HG03558 (cell line): ENCODE data around the gene SIGLEC11.
"Not testable (repeated sequence)": the region's sequence is repeated elsewhere in the genome, so short reads cannot be mapped to it uniquely, and the experiment has no call there.

Experiments used
- ATAC-seq: cut with Tn5 transposase; IDR thresholded peaks from one replicate; pipeline ENCODE4 v1.9.1; 2021; ENCODE audit warnings: moderate number of reproducible peaks; ENCODE audit not compliant: unreplicated experiment; ENCODE audit errors: extremely low read depth

SIGLEC11 gene

DNA sequence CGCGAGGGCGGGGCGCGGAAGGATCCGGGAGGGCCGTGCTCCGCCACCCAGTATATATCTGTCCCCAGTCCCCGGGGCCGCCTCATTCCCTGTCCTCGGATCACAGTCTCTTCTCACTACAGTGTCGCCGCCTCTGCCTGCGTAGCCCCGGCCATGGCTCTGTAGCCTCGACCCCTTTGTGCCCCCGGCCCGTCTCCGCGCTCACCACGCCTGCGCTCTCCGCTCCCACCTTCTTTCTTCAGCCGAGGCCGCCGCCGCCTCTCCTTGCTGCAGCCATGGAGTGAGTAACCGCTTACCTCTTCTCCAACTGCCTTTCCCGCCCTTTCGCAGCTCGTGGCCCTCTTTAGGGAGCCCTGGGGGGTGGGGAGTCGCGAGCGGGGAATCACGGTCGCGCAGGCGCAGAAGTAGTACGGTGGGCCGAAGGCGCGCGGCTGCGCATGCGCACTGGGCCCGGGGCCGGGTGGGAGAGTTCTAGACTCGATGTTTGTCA is 31.8 kb downstream of the SIGLEC11 start, which contains the start of the genes ATF5 and NUP62:
Gene ATF5 (plus strand): TSS at position 85 of the 490 bp plus-strand sequence. CDS start 1,646 bp downstream, outside the sequence.
Gene NUP62 (minus strand): TSS at position 384 of the 490 bp plus-strand sequence. CDS start 19,697 bp downstream, outside the sequence.
- ATAC-seq: no peak

DNA sequence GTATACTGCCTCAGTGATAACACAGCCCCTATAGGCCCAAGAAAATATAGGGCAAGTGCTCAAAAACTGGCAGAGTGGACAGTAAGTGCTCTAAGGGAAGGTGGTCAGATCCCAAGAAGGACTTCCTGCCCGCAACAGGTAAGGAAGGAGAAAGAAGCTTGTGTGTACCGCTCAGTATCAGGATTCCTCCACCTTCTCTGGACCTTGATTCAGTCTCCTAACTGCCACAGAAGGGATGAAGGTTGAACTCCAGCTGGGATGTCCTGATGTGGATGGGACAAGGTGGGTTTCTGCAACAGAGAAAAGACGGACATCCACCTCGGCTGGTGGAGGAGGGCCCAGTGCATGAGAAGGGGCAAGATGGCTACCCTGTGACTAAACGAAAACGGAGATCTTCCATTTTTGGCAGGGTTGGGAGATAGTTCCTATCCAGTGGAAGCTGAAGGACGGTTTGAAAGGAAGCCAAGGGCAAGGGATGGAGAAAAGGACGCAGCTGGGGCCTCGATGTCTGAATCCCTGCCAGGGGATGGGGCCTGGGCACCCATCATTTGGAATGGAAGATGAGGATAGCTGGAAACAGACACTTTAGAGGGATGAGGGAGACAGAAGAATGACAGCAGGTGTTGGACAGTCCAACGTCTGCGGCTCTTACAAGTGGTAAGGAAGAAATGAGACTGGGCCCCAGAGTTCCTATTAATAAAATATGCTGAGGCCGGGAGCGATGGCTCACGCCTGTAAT is 33.3 kb downstream of the SIGLEC11 start:
- no peak for ATAC-seq

DNA sequence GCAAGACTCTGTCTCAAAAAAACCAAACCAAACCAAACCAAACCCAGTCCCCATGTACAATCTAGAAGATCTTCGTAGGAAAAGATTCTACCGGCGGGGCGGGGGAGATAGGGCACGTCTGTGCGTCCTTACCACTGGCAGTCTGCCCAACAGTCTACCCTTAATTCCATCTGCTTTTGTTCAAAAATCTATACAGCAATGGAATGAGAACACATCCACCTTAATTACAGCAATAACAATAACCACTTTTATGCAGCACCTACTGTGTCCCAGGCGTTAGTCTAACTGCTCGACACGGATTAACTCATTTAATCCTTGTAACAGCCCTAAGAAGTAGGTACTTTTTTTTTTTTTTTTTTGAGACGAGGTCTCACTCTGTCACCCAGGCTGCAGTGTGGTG is 34.5 kb downstream of the SIGLEC11 start:
- ATAC-seq: no peak

DNA sequence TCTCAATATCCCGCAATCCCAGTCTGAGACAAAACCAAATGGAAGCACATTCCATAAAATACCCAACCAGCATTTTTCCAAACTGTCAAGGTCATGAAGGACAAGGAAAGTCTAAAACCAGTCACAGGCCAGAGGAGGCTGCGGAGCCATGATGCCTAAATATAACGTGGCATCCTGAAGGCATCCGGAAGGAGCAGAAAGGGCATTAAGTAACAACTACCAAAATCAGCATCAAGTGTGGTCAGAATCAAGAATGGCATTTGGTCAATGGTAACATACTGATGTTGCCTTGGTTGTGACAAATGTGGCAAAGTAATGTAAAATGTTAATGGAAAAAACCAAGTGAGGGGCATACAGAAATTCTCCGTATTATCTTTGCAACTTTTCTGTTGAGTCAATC is 35.5 kb downstream of the SIGLEC11 start:
- no peak for ATAC-seq

DNA sequence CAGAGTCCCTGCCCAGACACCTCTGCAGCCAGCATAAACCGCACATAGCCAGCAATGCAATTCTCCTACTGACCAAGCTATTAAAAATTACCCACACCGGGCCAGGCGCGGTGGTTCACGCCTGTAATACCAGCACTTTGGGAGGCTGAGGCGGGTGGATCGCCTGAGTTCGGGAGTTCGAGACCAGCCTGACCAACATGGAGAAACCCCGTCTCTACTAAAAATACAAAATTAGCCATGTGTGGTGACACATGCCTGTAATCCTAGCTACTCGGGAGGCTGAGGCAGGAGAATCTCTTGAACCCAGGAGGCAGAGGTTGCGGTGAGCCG is 36.1 kb downstream of the SIGLEC11 start:
- ATAC-seq: not testable (repeated sequence)

DNA sequence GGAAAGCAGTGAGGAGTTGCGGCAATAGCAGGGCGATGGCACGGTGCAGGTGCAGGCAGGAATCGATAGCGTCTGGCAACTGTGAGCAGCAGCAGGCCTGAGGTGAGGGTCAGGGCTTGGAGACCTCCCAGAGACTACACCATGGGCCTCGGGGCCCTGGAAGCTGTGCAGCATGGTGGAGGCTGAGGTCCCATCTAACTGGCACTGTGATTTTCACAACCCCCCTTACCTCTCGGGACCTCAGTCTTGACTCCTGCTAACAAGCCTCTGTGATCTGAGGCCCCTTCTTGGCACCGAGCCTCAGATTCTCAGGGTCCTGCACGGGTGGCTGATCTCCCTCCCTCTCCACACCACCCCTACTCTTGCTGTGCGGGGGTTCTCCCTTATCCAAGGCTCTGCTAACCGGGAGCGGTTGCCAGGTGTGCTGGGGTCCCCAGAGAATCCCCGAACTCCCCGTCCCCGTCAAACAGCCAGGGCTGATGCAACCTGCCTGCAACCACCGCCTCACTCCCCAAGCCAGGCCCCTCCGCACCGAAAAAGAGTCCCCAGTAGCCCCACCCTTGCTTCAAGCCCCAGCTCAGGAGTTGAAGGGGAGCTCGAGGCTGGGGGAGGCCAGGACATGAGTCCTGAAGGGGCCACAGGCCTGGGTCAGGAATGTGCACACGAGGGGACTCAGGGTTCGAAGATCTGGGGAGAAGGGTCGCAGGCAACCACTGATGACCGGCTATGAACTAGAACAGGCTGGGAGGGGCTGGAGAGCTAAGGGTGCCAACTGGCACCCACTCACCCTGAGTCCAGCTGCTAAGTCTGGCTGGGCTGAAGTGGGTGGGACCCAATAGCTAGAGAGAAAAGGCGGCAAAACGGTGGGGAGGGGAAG is 36.7 kb downstream of the SIGLEC11 start:
- ATAC-seq: no peak

DNA sequence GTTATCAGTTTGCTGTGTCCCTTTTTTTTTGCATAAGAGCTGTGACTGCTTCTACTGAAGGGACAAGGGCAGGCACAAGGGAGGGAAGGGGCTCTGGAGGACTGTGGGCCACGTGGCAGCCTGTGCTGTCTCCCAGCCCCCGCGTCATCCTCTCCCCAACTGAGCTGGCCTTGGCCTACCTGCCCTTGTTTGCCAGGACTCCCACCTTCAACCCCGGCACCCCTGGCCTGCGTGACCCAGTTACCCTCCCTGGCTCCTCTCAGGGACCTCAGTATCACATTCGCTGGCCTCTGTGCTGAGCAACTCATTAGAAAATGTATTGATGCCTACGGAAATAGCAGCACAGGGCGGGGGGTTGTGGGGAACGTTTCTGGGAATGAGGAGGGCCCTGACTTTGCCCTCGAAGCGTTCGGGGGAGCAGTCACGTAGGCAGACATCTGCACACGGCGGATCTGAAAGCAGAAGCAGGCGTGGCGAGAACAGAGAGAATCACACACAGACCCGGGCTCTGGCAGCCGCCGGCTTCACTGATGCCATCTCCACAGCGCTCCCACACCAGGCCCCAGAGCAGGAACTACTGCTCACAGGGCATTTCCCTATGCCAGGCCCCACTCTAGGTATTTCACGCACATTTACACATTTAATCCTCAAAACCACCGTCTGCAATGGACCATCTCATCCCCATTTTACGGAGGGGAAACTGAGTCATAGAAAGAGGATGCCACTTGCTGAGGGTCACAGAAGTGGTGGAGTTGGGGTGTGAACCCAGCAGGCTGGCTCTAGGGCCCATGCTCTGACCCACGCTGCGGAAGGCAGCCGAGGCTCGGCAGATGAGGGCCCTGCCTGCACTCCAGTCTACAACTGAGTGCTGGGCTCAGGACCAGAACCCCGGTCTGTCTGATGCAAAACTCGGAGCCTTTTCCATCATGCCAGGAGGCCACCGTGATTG is 37.6 kb downstream of the SIGLEC11 start:
- no peak for ATAC-seq

DNA sequence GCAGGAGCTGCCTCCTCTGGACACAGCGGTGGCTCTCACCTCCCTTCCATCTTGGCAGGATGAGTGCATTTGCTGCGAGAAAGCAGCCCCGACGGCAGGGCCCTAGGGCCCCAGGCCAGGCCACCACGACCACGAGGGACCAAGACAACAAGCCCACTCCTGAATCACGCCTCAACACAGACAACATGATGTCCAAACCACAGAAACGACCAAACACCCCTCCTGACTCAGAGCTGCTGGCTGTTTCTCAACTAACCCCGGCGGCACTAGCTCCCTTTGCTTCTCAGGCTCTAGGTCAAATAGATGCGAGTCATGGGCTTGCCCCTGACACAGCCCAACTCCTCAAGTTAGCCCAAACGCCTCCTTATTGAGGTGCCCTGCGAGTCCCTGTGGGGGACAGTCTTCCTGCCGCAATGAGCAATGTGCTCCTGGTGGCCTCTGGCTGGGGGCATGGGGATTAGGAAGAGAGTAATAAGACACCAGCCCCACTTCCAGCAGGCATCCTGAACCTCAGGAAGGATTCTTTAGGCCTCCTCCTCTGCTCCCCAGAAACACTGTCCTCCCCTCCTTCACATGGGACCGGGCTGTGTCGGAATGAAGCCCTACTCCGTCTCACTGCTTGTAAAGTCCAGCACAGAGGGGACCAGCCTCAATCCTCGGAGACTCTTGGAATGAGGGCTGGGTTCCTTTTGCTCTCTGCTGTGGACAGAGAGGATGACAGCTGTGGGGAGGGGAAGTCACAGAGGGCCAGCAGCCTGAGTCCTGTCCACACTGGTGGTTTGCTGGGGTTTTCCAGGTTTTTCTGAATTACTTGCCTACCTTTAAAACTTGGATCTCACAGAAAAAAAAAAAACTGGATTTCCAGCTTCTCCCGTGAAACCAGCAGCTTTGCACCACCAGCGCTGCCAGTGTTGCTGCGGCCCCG is 38.8 kb downstream of the SIGLEC11 start:
- ATAC-seq: no peak

DNA sequence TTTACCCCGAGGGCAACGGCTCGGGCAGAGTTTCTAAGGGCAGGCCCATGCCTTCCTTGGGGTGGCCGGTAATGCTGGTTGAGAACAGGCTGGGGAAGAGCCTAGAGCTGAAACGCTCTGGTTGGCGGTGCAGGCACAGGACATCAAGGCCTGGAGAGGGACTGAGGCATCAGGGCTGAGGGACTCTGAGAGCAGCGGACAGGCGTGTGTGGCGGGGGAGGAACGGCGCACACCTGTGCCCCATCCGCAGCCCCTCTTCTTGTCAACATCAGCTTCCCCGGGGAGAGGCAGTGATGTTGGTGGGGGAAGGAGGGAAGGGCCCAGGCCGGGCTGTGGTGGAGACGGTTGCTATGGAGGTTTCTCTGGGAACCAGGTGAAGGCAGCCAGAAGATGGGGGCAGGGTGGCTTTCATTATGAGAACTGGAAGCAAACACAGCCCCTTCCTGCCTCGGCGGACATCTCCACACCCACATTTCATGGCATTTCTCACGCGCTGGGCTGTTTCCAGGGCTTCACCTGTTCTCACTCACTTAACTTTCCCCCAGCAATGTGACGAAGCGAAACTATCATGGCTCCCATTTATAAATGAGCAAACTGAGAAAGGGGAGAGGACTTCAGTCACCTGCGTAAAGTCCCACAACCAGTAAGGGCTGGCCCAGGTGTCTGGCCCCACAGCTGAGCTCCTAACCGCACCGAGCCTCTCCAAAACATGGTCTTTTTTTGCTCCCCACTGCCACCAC is 40.2 kb downstream of the SIGLEC11 start:
- ATAC-seq: no peak

DNA sequence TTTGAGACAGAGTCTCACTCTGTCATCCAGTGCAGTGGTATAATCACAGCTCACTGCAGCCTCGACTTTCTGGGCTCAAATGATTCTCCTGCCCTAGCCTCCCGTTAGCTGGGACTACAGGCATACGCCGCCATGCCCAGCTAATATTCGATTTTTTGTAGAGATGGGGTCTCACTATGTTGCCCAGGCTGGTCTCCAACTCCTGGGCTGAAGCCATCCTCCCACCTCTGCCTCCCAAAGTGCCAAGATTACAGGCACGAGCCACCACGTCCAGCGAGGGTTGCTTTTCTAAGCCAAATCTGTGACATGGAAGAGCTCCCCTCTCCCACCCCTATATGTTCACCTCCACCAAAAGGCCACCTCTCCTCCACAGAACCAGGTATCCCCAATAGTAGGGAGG is 42.9 kb downstream of the SIGLEC11 start:
- no peak for ATAC-seq

DNA sequence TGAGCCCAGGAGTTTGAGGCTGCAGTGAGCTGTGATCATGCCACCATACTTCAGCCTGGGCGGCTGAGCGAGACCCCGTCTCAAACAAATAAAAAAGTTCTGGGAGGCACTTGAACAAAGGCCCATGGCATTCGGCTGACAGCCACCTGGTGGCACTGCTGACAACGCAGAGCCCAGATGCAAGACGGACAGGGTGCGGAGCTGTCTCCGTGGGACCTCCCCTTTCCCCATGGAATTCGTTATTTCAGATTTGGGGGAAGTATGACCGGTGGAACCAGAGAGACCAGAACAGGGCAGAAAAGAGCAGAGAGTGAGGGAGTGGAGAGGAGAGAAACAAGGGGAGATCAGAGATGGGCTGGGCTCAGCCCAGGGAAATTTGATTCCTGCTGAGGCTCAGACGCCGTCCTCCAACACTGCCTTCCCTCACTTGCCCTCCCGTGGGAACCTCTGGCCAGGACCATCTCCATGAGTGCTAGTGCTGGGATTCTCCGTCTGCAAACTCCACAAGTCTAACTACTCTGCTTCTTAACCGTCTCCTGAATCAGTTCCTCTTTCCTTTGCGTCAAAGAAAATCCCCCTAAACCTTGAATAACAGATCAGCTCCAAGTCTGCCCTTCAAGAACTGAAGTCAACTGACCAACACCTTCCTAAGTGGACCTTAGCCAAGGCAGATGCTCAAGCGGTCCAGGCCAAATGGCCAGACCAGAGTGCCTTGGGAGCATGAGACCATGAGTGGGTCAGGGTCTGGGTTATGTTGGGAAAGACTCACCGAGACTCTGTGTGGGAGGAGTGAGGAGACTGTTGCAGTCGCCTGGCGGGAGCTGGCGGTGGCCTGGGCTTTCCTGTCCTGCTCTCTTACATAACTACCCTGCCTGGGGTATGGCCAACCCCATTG is 43.9 kb downstream of the SIGLEC11 start:
- ATAC-seq: no peak

DNA sequence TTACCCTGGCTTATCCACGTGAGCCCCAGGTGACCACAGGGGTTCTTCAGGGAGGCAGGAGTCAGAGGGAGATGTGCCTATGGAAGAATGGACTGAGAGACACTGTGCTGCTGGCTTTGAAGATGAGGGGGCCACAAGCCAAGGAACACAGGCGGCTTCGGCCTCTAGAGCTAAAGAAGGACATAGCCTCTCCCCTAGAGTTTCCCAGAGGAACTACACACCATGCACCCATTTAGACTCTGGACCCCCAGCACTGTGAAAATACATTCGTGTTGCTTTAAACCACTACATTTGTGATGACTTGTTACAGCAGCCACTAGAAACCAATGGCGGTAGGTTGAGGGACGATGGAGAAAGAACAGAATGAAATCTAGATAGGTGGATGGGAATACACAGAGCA is 45.7 kb downstream of the SIGLEC11 start:
- no peak for ATAC-seq

DNA sequence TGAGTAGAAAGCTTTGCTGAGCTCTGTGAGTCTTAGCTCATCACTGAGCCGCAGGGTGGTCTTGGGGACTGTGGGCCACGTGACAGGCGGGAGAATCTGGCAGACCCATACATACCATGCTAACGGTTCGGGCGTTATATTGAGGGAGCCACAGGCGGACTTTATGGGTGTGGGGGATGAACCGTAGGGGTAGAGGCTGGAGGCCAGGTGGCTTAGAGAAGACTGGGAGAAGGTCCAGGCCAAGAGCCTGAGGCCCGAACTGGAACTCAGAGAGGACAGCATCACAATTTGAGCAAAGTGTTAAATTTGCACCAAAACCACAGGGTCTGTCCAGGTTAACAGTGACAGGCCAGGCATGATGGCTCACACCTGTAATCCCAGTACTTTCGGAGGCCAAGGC is 47.3 kb downstream of the SIGLEC11 start:
- ATAC-seq: no peak

DNA sequence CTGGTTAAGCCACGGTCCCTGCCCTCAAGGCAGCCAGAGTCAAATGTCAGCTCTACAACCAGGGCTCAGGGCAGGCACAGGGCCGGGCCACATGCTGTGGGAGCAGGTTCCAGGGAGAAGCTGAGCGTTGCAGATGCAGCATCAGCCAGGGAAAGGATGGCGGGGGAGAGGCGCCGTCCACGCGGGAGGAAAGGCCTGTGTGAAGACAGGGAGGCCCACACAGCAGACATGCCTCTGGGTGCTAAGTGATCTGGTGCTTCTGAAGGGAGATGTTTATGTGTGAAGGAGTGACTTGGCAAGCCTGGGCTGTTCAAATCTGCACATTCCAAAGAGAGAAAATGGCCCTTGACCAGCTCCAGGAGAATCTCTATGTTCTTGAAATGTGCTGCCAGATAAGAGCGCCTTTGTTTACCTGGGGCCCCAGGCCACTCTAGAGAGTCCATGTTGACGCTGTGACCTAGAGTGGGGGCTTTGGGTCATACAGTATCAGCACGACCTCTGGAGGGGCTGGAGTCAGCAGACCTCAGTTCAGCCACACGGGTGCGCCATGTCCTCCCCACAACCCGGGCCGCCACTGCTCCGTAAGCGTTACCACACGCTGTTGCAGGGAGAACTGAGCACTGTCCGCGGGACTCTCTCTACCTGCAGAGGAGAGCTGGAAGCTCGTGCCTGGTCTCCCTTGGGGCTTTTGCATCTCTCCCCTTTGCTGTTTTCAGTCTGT is 47.8 kb downstream of the SIGLEC11 start:
- no peak for ATAC-seq

DNA sequence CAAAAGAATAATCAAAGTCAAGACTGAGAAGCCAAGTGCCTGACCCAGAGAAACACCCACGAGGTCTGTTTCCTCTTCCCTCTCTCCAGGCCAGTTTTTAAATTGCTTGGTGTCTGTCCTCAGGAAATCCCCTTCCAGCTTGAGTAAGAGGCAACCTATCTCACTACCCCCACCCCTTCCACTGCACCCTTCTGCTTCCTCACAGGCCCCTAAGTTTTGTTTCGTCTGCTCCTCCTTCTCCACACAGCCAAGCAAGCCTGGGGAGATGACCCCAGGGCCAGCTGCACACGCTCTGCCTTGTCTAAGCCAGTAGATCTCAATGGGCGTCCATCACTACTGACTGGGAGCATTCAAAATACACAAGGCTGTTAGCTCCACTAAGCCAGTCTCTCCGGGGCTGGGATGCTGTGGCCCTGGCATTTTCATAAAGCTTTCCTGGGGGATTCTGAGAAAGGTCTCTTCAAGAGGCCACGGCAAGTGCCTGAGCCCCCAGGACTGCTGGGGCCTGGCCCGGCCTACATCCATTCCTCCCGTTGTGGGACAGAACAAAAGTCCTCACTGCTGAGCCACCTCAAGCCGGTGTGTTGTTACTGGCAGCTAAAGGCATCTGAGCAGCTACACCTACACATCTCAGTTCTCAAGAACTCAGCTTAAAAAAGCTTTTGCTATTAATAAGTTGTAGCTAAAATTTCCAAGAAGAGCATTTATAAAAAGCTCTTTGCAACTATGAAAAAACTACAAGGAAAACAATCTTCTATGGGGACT is 49.4 kb downstream of the SIGLEC11 start:
- no peak for ATAC-seq

DNA sequence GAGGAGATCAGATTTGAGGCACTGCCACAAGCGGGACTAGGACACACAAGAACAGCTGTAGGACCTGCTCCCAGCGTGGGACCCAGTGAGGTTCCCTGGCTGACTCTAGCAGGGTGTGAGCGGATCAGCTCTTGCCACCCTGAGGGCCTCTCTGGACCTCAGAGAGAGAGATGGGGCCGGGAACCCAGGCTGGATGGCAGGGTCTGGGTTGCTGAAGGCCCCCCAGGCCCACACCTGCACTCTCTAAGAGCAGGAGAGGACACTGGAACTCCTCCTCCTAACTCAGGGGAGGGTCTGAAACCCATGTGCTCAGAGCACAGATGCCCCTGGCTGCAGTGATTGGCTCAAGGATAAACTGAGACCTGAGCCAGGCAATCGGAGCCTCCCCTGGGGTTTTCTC is 50.8 kb downstream of the SIGLEC11 start:
- no peak for ATAC-seq
